Measurements from ENCODE around the gene HOPX.
"Not testable (repeated sequence)": the region's sequence is repeated elsewhere in the genome, so short reads cannot be mapped to it uniquely, and the experiment has no call there.

The HOPX gene

GRCh38 chr4:56681158-56681852 lies at the start of gene HOPX:
TSS of gene HOPX (minus strand) at chr4:56681296. CDS start at chr4:56657816, 23,480 bp downstream.
- DNase-seq (ENCODE audit: low spot score) = no peak

GRCh38 chr4:56730097-56730496 lies 49.0 kb upstream of the HOPX start:
- no peak for DNase-seq (ENCODE audit: low spot score)

- peak; percentile 62 for DNase-seq (ENCODE audit: low spot score)
Measured at GRCh38 chr4:56728512-56728911, 47.4 kb upstream of the HOPX start.

- DNase-seq (ENCODE audit: low spot score) = peak; percentile 60
Measured at GRCh38 chr4:56727150-56727549, 46.1 kb upstream of the HOPX start.

- not testable (repeated sequence) for DNase-seq (ENCODE audit: low spot score)
Measured at GRCh38 chr4:56726593-56726992, 45.5 kb upstream of the HOPX start.

GRCh38 chr4:56723659-56724230 lies 42.6 kb upstream of the HOPX start:
- DNase-seq (ENCODE audit: low spot score) = no peak

- no peak for DNase-seq (ENCODE audit: low spot score)
Measured at GRCh38 chr4:56723201-56723605, 42.1 kb upstream of the HOPX start.

- DNase-seq (ENCODE audit: low spot score) = no peak
Measured at GRCh38 chr4:56708146-56708545, 27.1 kb upstream of the HOPX start.

- no peak for DNase-seq (ENCODE audit: low spot score)
Measured at GRCh38 chr4:56705966-56706365, 24.9 kb upstream of the HOPX start.

GRCh38 chr4:56705334-56705733 lies 24.2 kb upstream of the HOPX start:
- DNase-seq (ENCODE audit: low spot score) = no peak

GRCh38 chr4:56704089-56704871 lies 23.2 kb upstream of the HOPX start:
- no peak for DNase-seq (ENCODE audit: low spot score)

- no peak for DNase-seq (ENCODE audit: low spot score)
Measured at GRCh38 chr4:56703378-56703777, 22.3 kb upstream of the HOPX start.

GRCh38 chr4:56701644-56702043 lies 20.5 kb upstream of the HOPX start:
- no peak for DNase-seq (ENCODE audit: low spot score)

GRCh38 chr4:56701161-56701480 lies 20.0 kb upstream of the HOPX start:
- no peak for DNase-seq (ENCODE audit: low spot score)

- no peak for DNase-seq (ENCODE audit: low spot score)
Measured at GRCh38 chr4:56699537-56700105, 18.5 kb upstream of the HOPX start.

GRCh38 chr4:56698329-56698728 lies 17.2 kb upstream of the HOPX start:
- no peak for DNase-seq (ENCODE audit: low spot score)

- DNase-seq (ENCODE audit: low spot score) = no peak
Measured at GRCh38 chr4:56696056-56696455, 15.0 kb upstream of the HOPX start.

- not testable (repeated sequence) for DNase-seq (ENCODE audit: low spot score)
Measured at GRCh38 chr4:56693476-56693875, 12.4 kb upstream of the HOPX start.

GRCh38 chr4:56692576-56692975 lies 11.5 kb upstream of the HOPX start:
- DNase-seq (ENCODE audit: low spot score) = no peak

- DNase-seq (ENCODE audit: low spot score) = no peak
Measured at GRCh38 chr4:56691425-56691824, 10.3 kb upstream of the HOPX start.

GRCh38 chr4:56690393-56690792 lies 9.3 kb upstream of the HOPX start:
- no peak for DNase-seq (ENCODE audit: low spot score)

GRCh38 chr4:56689201-56689969 lies 8.3 kb upstream of the HOPX start:
- no peak for DNase-seq (ENCODE audit: low spot score)

Data from HuH-7 (cell line).